Measurements from ENCODE around the gene UTF1. TPM values are rescaled to one million over a fixed set of nuclear protein-coding genes. Genes with fewer than 3 reads are reported as not detected.

UTF1 gene
- total RNA-seq, 1 experiment from 2014 or later: not detected

DNA sequence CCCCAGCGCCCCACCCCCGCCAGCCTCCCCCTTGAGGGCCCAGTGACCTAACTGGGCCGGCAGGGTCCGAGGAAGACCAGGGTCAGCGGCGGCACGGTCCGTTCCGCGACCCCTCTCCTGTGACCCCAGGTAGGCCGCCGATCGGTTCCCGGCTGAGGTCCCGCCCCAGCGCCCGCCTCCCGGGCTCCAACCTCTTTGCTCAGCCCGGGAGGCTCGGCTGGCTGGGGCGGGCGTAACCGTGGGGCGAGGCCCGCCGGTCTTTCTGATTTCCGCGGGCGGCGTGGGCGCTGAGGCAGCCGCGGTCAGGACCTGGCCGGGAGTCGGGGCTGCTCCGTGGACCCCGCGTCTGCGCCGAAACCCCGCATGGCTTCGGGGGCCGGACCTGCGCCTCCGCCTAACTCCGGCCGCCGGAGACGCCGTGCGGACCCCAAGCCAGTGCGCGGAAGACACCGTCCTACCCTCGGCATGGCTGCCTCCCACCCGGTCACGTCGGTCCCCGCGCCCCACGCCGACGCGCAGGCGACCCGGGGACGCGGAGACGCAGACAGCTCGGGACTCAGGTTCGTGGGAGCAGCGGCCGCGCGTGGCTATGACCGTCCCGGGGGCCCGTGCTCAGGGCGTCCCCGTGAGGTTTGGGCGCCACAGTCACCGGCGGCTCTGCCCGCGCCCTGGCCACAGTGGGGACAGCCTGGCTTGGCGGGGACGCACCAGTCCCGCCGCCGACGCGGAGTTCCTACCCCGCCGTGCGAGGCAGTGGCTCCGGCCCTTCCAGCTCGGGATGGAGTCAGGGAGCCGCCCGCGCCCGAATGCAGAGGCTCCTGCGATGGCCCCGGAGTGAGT lies 6.6 kb downstream of the UTF1 start:
- intact Hi-C loops (cut with micrococcal nuclease; ENCODE audit: unreplicated experiment): no loop called here
- Mint-ChIP-seq H3K4me3 (ENCODE audit: low read depth, unreplicated experiment) (no peak overlapping the region), H3K27ac (ENCODE audit: unreplicated experiment) (no peak overlapping the region), H3K4me1 (ENCODE audit: low read depth, unreplicated experiment) (no peaks in the 10 kb centered on the region), H3K9me3 (ENCODE audit: low read depth, unreplicated experiment) (no peaks in the 10 kb centered on the region), H3K27me3 (ENCODE audit: unreplicated experiment) (peaks cover 37% of the 10 kb centered on the region), H3K36me3 (ENCODE audit: insufficient read depth, unreplicated experiment) (no peaks in the 10 kb centered on the region)
- CTCF ChIA-PET: no interaction called here
- DNase-seq: no peak
- no TSS peak for BruUV-seq (replicated peaks)
- TF ChIP-seq, protein P1, sequence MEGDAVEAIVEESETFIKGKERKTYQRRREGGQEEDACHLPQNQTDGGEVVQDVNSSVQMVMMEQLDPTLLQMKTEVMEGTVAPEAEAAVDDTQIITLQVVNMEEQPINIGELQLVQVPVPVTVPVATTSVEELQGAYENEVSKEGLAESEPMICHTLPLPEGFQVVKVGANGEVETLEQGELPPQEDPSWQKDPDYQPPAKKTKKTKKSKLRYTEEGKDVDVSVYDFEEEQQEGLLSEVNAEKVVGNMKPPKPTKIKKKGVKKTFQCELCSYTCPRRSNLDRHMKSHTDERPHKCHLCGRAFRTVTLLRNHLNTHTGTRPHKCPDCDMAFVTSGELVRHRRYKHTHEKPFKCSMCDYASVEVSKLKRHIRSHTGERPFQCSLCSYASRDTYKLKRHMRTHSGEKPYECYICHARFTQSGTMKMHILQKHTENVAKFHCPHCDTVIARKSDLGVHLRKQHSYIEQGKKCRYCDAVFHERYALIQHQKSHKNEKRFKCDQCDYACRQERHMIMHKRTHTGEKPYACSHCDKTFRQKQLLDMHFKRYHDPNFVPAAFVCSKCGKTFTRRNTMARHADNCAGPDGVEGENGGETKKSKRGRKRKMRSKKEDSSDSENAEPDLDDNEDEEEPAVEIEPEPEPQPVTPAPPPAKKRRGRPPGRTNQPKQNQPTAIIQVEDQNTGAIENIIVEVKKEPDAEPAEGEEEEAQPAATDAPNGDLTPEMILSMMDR (IDR thresholded peaks at IDR 0.05; ENCODE audit: unreplicated experiment): no peak

DNA sequence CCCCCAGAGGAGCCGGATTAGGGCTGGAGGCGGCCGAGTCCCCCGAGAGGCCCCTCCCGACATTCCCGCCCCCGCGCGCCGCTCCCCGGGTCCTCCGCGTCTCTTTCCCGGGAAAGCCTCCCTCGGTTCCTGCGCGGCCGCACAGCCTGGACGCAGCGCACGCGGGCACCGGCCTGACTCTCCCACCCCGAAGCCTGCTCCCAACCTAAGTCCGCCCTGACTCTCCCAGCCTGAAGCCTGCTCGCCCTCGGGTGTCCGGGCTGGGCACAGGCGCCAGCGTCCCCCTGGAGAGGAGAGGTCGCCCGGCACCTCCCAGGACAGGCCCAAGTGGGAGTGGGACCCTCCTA lies 7.2 kb downstream of the UTF1 start:
- no peaks in the 10 kb centered on the region for H3K4me1 Mint-ChIP-seq (ENCODE audit: low read depth, unreplicated experiment)
- DNase-seq: no peak
- no peak overlapping the region for H3K4me3 Mint-ChIP-seq (ENCODE audit: low read depth, unreplicated experiment)
- peaks cover 39% of the 10 kb centered on the region for H3K27me3 Mint-ChIP-seq (ENCODE audit: unreplicated experiment)
- CTCF ChIA-PET: no interaction called here
- TF ChIP-seq, protein P1 (IDR thresholded peaks at IDR 0.05; ENCODE audit: unreplicated experiment): no peak
- no TSS peak for BruUV-seq (replicated peaks)
- H3K36me3 Mint-ChIP-seq (ENCODE audit: insufficient read depth, unreplicated experiment): no peaks in the 10 kb centered on the region
- no peak overlapping the region for H3K27ac Mint-ChIP-seq (ENCODE audit: unreplicated experiment)
- H3K9me3 Mint-ChIP-seq (ENCODE audit: low read depth, unreplicated experiment): no peaks in the 10 kb centered on the region
- intact Hi-C loops (cut with micrococcal nuclease; ENCODE audit: unreplicated experiment): no loop called here

DNA sequence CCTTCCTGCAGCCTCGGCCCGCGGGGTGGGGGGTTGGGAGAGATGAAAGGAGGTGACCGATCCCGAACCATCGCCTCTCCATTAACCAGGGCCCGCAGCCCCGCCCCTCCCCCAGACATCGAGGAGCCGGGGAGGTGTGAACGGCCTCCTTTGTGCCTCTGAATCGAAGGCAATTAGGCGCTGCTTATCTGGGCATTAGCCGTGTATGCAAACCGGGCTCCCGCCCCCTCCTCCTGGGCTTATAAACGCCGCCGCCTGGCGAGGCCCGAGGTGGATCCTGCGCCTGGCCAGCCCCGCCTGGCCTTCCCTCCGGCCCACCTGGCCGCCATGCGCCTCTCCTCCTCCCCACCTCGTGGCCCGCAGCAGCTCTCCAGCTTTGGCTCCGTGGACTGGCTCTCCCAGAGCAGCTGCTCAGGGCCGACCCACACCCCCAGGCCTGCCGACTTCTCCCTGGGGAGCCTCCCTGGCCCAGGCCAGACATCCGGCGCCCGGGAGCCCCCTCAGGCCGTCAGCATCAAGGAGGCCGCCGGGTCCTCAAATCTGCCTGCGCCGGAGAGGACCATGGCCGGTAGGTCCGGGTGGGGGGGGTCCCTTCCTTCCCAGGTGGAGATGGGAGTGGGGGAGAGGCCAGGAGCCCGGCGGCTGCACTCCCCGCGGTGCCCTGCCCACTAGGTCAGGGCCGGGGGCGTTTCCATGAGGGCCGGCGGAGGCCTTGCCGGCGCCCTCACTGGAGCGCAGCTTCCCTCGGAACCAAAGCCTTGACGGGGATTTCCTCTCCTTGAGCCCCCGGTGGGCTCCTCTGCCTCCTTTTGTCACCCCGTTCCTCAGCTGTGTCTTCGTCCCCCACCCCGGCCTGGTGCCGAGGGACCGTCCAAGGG lies 7.8 kb downstream of the UTF1 start, which contains the start of gene VENTX:
VENTX (plus strand) TSS at position 268 of the 878 bp plus-strand sequence; CDS start at position 328, 60 bp downstream.
- TF ChIP-seq, protein P1 (IDR thresholded peaks at IDR 0.05; ENCODE audit: unreplicated experiment): no peak
- Mint-ChIP-seq H3K4me3 (ENCODE audit: low read depth, unreplicated experiment) (no peak within 1 kb of the TSS), H3K36me3 (ENCODE audit: insufficient read depth, unreplicated experiment) (no peaks in the 10 kb centered on the region), H3K4me1 (ENCODE audit: low read depth, unreplicated experiment) (peaks cover 2% of the 10 kb centered on the region), H3K27ac (ENCODE audit: unreplicated experiment) (no peak within 1 kb of the TSS), H3K9me3 (ENCODE audit: low read depth, unreplicated experiment) (no peaks in the 10 kb centered on the region), H3K27me3 (ENCODE audit: unreplicated experiment) (peaks cover 45% of the 10 kb centered on the region)
- BruUV-seq (replicated peaks): no TSS peak
- DNase-seq: no peak
- intact Hi-C loops (cut with micrococcal nuclease; ENCODE audit: unreplicated experiment): no loop called here
- CTCF ChIA-PET: no interaction called here

DNA sequence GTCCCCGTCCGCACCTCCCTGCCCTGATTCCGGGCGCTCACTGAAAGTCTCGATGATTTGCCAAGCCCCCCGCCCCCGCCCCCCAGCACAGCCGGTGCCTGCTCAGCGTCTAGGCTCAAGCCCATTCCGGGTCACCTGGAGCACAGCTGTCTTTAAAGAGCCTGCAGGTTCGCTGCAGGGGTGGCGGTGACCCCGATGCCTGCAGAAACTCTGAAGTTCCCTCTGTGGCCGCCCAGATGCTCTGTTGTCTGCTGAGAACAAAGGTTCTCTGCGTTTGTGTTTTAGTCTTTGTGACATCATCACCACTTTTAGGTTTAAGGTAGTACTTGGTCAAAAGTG lies 8.4 kb downstream of the UTF1 start:
- no peaks in the 10 kb centered on the region for H3K36me3 Mint-ChIP-seq (ENCODE audit: insufficient read depth, unreplicated experiment)
- no peak for DNase-seq
- BruUV-seq (replicated peaks): no TSS peak
- peaks cover 51% of the 10 kb centered on the region for H3K27me3 Mint-ChIP-seq (ENCODE audit: unreplicated experiment)
- no peak overlapping the region for H3K27ac Mint-ChIP-seq (ENCODE audit: unreplicated experiment)
- H3K9me3 Mint-ChIP-seq (ENCODE audit: low read depth, unreplicated experiment): no peaks in the 10 kb centered on the region
- TF ChIP-seq, protein P1 (IDR thresholded peaks at IDR 0.05; ENCODE audit: unreplicated experiment): no peak
- intact Hi-C loops (cut with micrococcal nuclease; ENCODE audit: unreplicated experiment): no loop called here
- CTCF ChIA-PET: no interaction called here
- peaks cover 8% of the 10 kb centered on the region for H3K4me1 Mint-ChIP-seq (ENCODE audit: low read depth, unreplicated experiment)
- H3K4me3 Mint-ChIP-seq (ENCODE audit: low read depth, unreplicated experiment): no peak overlapping the region
